Measurements from ENCODE around the gene NTM.

DNA sequence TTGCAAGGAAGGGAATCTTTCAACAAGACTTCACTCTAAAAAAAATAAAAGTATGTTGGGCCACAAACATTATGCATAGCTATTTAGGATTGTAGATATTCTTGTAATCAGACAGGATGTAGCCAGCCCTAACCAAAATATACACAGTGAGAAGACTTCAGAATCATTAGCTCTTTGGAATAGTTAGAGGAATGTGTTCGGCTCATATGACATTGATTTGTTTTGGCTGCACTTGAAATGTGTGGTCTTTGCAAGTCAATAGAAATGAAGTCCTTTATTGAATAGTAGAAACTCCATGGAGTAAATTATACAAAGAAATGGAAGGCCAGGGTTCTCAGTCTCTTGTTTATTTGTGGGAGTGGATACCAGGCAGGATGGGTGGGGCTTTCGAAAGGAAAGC lies 692.1 kb downstream of the NTM start:
- TF ChIP-seq, protein P1, sequence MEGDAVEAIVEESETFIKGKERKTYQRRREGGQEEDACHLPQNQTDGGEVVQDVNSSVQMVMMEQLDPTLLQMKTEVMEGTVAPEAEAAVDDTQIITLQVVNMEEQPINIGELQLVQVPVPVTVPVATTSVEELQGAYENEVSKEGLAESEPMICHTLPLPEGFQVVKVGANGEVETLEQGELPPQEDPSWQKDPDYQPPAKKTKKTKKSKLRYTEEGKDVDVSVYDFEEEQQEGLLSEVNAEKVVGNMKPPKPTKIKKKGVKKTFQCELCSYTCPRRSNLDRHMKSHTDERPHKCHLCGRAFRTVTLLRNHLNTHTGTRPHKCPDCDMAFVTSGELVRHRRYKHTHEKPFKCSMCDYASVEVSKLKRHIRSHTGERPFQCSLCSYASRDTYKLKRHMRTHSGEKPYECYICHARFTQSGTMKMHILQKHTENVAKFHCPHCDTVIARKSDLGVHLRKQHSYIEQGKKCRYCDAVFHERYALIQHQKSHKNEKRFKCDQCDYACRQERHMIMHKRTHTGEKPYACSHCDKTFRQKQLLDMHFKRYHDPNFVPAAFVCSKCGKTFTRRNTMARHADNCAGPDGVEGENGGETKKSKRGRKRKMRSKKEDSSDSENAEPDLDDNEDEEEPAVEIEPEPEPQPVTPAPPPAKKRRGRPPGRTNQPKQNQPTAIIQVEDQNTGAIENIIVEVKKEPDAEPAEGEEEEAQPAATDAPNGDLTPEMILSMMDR (IDR thresholded peaks at IDR 0.05): no peak
- no peak for TF ChIP-seq POLR2A (IDR thresholded peaks at IDR 0.05)

Data from breast epithelium (tissue), 3 donors.